ENCODE data around the gene CDH23. TPM values are rescaled to one million over a fixed set of nuclear protein-coding genes. Genes with fewer than 3 reads are reported as not detected.

CDH23 gene
- total RNA-seq, 1 experiment from 2014 or later: 0.07 TPM

GRCh38 chr10:71755179-71755879 is 358.6 kb downstream of the CDH23 start:
- Mint-ChIP-seq H3K27me3 (ENCODE audit: unreplicated experiment) (no peaks in the 10 kb centered on the region), H3K36me3 (ENCODE audit: insufficient read depth, unreplicated experiment) (peaks cover 13% of the 10 kb centered on the region)

GRCh38 chr10:71756311-71757191 is 359.8 kb downstream of the CDH23 start:
- no TSS peak for BruUV-seq (replicated peaks)
- Mint-ChIP-seq H3K9me3 (ENCODE audit: low read depth, unreplicated experiment) (no peaks in the 10 kb centered on the region), H3K4me3 (ENCODE audit: low read depth, unreplicated experiment) (no peak overlapping the region), H3K27me3 (ENCODE audit: unreplicated experiment) (no peaks in the 10 kb centered on the region), H3K27ac (ENCODE audit: unreplicated experiment) (no peak overlapping the region), H3K36me3 (ENCODE audit: insufficient read depth, unreplicated experiment) (peaks cover 5% of the 10 kb centered on the region), H3K4me1 (ENCODE audit: low read depth, unreplicated experiment) (peaks cover 15% of the 10 kb centered on the region)
- CTCF ChIA-PET: interaction anchor here (1.0 kb wide), 1 partner anchor 19 kb away, joined by 5 read pairs; no protein-coding TSS in a partner anchor
- TF ChIP-seq, protein P1, sequence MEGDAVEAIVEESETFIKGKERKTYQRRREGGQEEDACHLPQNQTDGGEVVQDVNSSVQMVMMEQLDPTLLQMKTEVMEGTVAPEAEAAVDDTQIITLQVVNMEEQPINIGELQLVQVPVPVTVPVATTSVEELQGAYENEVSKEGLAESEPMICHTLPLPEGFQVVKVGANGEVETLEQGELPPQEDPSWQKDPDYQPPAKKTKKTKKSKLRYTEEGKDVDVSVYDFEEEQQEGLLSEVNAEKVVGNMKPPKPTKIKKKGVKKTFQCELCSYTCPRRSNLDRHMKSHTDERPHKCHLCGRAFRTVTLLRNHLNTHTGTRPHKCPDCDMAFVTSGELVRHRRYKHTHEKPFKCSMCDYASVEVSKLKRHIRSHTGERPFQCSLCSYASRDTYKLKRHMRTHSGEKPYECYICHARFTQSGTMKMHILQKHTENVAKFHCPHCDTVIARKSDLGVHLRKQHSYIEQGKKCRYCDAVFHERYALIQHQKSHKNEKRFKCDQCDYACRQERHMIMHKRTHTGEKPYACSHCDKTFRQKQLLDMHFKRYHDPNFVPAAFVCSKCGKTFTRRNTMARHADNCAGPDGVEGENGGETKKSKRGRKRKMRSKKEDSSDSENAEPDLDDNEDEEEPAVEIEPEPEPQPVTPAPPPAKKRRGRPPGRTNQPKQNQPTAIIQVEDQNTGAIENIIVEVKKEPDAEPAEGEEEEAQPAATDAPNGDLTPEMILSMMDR (IDR thresholded peaks at IDR 0.05; ENCODE audit: unreplicated experiment): no peak
- DNase-seq: no peak
- intact Hi-C loops (cut with micrococcal nuclease; ENCODE audit: unreplicated experiment): no loop called here

More at GRCh38 chr10:71755179-71755879, 358.6 kb downstream of the CDH23 start:
- no TSS peak for BruUV-seq (replicated peaks)
- H3K27ac Mint-ChIP-seq (ENCODE audit: unreplicated experiment): no peak overlapping the region
- no peak overlapping the region for H3K4me3 Mint-ChIP-seq (ENCODE audit: low read depth, unreplicated experiment)
- TF ChIP-seq, protein P1 (IDR thresholded peaks at IDR 0.05; ENCODE audit: unreplicated experiment): no peak
- peaks cover 3% of the 10 kb centered on the region for H3K4me1 Mint-ChIP-seq (ENCODE audit: low read depth, unreplicated experiment)
- no peaks in the 10 kb centered on the region for H3K9me3 Mint-ChIP-seq (ENCODE audit: low read depth, unreplicated experiment)
- intact Hi-C loops (cut with micrococcal nuclease; ENCODE audit: unreplicated experiment): no loop called here
- CTCF ChIA-PET: no interaction called here
- no peak for DNase-seq

- no peak overlapping the region for H3K27ac Mint-ChIP-seq (ENCODE audit: unreplicated experiment)
- H3K36me3 Mint-ChIP-seq (ENCODE audit: insufficient read depth, unreplicated experiment): peaks cover 4% of the 10 kb centered on the region
- no peaks in the 10 kb centered on the region for H3K27me3 Mint-ChIP-seq (ENCODE audit: unreplicated experiment)
- intact Hi-C loops (cut with micrococcal nuclease; ENCODE audit: unreplicated experiment): no loop called here
- no TSS peak for BruUV-seq (replicated peaks)
- no peak overlapping the region for H3K4me3 Mint-ChIP-seq (ENCODE audit: low read depth, unreplicated experiment)
- TF ChIP-seq, protein P1 (IDR thresholded peaks at IDR 0.05; ENCODE audit: unreplicated experiment): no peak
- CTCF ChIA-PET: interaction anchor here (1.0 to 1.5 kb wide), 2 partner anchors 9 to 20 kb away, joined by 3 to 5 read pairs; no protein-coding TSS in a partner anchor
- H3K4me1 Mint-ChIP-seq (ENCODE audit: low read depth, unreplicated experiment): peaks cover 22% of the 10 kb centered on the region
- no peak for DNase-seq
- no peaks in the 10 kb centered on the region for H3K9me3 Mint-ChIP-seq (ENCODE audit: low read depth, unreplicated experiment)
Measured at GRCh38 chr10:71757399-71757922, 360.7 kb downstream of the CDH23 start.

DNA sequence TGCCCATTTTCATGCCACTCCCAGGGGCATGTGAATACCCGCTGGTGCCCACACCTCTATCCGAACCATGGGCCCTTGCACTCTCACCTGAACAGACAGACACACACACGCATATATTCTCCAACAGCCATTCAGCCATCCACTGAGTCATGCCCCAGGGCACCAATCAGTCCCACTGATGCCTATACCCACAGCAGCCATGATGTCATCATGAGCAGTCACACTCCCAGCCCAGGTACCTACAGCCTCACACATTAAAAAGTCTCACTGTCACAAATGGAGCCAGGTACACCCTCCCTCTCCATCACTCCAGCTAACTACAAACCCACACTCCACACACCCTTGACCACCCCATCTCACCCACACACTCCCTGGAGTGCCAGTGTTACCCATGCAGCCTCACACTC is 364.4 kb downstream of the CDH23 start:
- H3K27ac Mint-ChIP-seq (ENCODE audit: unreplicated experiment): no peak overlapping the region
- intact Hi-C loops (cut with micrococcal nuclease; ENCODE audit: unreplicated experiment): no loop called here
- H3K9me3 Mint-ChIP-seq (ENCODE audit: low read depth, unreplicated experiment): no peaks in the 10 kb centered on the region
- no peaks in the 10 kb centered on the region for H3K36me3 Mint-ChIP-seq (ENCODE audit: insufficient read depth, unreplicated experiment)
- H3K4me3 Mint-ChIP-seq (ENCODE audit: low read depth, unreplicated experiment): no peak overlapping the region
- BruUV-seq (replicated peaks): no TSS peak
- TF ChIP-seq, protein P1 (IDR thresholded peaks at IDR 0.05; ENCODE audit: unreplicated experiment): no peak
- DNase-seq: no peak
- peaks cover 48% of the 10 kb centered on the region for H3K4me1 Mint-ChIP-seq (ENCODE audit: low read depth, unreplicated experiment)
- CTCF ChIA-PET: no interaction called here
- H3K27me3 Mint-ChIP-seq (ENCODE audit: unreplicated experiment): no peaks in the 10 kb centered on the region
